CD4-positive, CD25-positive, alpha-beta regulatory T cell (primary cell): ENCODE data around the gene MTA3. TPM values are rescaled to one million over a fixed set of nuclear protein-coding genes. Genes with fewer than 3 reads are reported as not detected.

Source experiments
- ATAC-seq, 2 donors: fragments of 150-1000 bp; cut with Tn5 transposase; one replicate each; pipeline ENCODE4 v1.10.0; 2021; ENCODE audit warnings: low read depth in 2 of 2, moderate number of reproducible peaks in 2 of 2, moderate library complexity in 1 of 2
- DNase-seq, 3 donors: peaks; one replicate each; pipeline versions ENCODE4 v3.0.0 to v3.0.0-alpha.2; 2012 to 2022; ENCODE audit warnings: mixed read lengths in 1 of 3
- H3K27ac ChIP-seq: one replicate; pipeline ENCODE4 v1.7.0; 2013; ENCODE audit warnings: mild to moderate bottlenecking, low read length; ENCODE audit not compliant: insufficient read depth, poor library complexity, severe bottlenecking
- H3K27me3 ChIP-seq: one replicate; pipeline ENCODE4 v1.7.0; 2013; ENCODE audit warnings: low read length; ENCODE audit not compliant: control insufficient read depth, insufficient read depth
- H3K36me3 ChIP-seq: one replicate; pipeline ENCODE4 v1.7.0; 2013; ENCODE audit warnings: mild to moderate bottlenecking, low read length, moderate library complexity; ENCODE audit not compliant: control insufficient read depth, insufficient read depth
- H3K4me1 ChIP-seq: 2 replicates; pipeline ENCODE4 v1.7.0; 2013; ENCODE audit warnings: mild to moderate bottlenecking, low read length; ENCODE audit not compliant: insufficient read depth, control insufficient read depth, poor library complexity, severe bottlenecking
- H3K4me3 ChIP-seq: one replicate; pipeline ENCODE4 v1.7.0; 2013; ENCODE audit warnings: low read depth, mild to moderate bottlenecking, low read length, moderate library complexity
- H3K9me3 ChIP-seq, 2 experiments: 1 replicate in 1 of 2; 2 replicates in 1 of 2; pipeline ENCODE4 v1.7.0; 2013; ENCODE audit warnings: low read length in 2 of 2, mild to moderate bottlenecking in 1 of 2, moderate library complexity in 1 of 2; ENCODE audit not compliant: control insufficient read depth in 2 of 2
- H3K27ac Mint-ChIP-seq, 3 donors: one replicate each; pipeline ENCODE4 v1.8.0; 2020 to 2022; ENCODE audit warnings: mild to moderate bottlenecking in 3 of 3, mixed read lengths in 3 of 3, moderate library complexity in 2 of 3
- H3K27me3 Mint-ChIP-seq: one replicate; pipeline ENCODE4 v1.8.0; 2022; ENCODE audit warnings: mild to moderate bottlenecking, mixed read lengths
- H3K36me3 Mint-ChIP-seq: one replicate; pipeline ENCODE4 v1.8.0; 2020; ENCODE audit warnings: mixed read lengths
- H3K4me1 Mint-ChIP-seq, 4 donors: one replicate each; pipeline ENCODE4 v1.8.0; 2020 to 2022; ENCODE audit warnings: mixed read lengths in 4 of 4, mild to moderate bottlenecking in 1 of 4
- H3K4me3 Mint-ChIP-seq, 4 donors: one replicate each; pipeline ENCODE4 v1.8.0; 2020 to 2022; ENCODE audit warnings: mild to moderate bottlenecking in 4 of 4, mixed read lengths in 4 of 4, moderate library complexity in 3 of 4
- H3K9me3 Mint-ChIP-seq, 7 donors: one replicate each; pipeline ENCODE4 v1.8.0; 2020 to 2022; ENCODE audit warnings: mixed read lengths in 7 of 7, mild to moderate bottlenecking in 3 of 7, moderate library complexity in 2 of 7
- polyA plus RNA-seq, 4 donors: library from polyadenylated mRNA; unstranded; fragments of 300-500 nt; fragmentation: Illumina TruSeq; gene quantifications; one replicate each; pipeline ENCODE4 v1.2.3, GENCODE V29; 2021
- total RNA-seq: library from RNA; stranded (reverse); gene quantifications from one replicate; pipeline ENCODE4 v1.2.3, GENCODE V29; 2022

Gene MTA3
- total and polyA plus RNA-seq, 5 donors from 2014 or later, result 7.7 to 20.4 (median 9.4) TPM

GRCh38 chr2:42767899-42768705 is 199.7 kb downstream of the MTA3 start:
- Histone ChIP-seq H3K27me3 (no peaks in the 10 kb centered on the region), H3K4me1 (no peaks in the 10 kb centered on the region), H3K9me3 (no peaks in the 10 kb centered on the region), H3K27ac (no peak overlapping the region), H3K4me3 (no peak overlapping the region), H3K36me3 (no peaks in the 10 kb centered on the region)
- DNase-seq, result no peak
- H3K36me3 Mint-ChIP-seq, result peaks cover 1% of the 10 kb centered on the region
- H3K4me1 Mint-ChIP-seq, result no peaks in the 10 kb centered on the region
- no peak overlapping the region for H3K4me3 Mint-ChIP-seq
- H3K27me3 Mint-ChIP-seq, result no peaks in the 10 kb centered on the region
- H3K9me3 Mint-ChIP-seq, result no peaks in the 10 kb centered on the region
- ATAC-seq, result no peak
- no peak overlapping the region for H3K27ac Mint-ChIP-seq

GRCh38 chr2:42768706-42769256 is 200.3 kb downstream of the MTA3 start:
- no peak for ATAC-seq
- DNase-seq, result no peak
- Mint-ChIP-seq H3K4me1 (no peaks in the 10 kb centered on the region), H3K36me3 (no peaks in the 10 kb centered on the region), H3K27me3 (no peaks in the 10 kb centered on the region), H3K9me3 (no peaks in the 10 kb centered on the region), H3K4me3 (no peak overlapping the region), H3K27ac (peak overlapping the region in 1 of 3 donors; percentile 63)
- Histone ChIP-seq H3K4me3 (no peak overlapping the region), H3K27me3 (no peaks in the 10 kb centered on the region), H3K9me3 (no peaks in the 10 kb centered on the region), H3K27ac (no peak overlapping the region), H3K4me1 (no peaks in the 10 kb centered on the region), H3K36me3 (no peaks in the 10 kb centered on the region)

- Histone ChIP-seq H3K4me1 (no peaks in the 10 kb centered on the region), H3K9me3 (no peaks in the 10 kb centered on the region), H3K36me3 (no peaks in the 10 kb centered on the region), H3K27me3 (no peaks in the 10 kb centered on the region), H3K27ac (no peak overlapping the region), H3K4me3 (no peak overlapping the region)
- Mint-ChIP-seq H3K27me3 (no peaks in the 10 kb centered on the region), H3K36me3 (no peaks in the 10 kb centered on the region), H3K4me3 (no peak overlapping the region), H3K9me3 (peaks cover 0 to 2% (median 0%) of the 10 kb centered on the region in 7 donors), H3K27ac (no peak overlapping the region), H3K4me1 (no peaks in the 10 kb centered on the region)
- DNase-seq (no peak), ATAC-seq (no peak)
Measured at GRCh38 chr2:42769583-42770287, 201.3 kb downstream of the MTA3 start.

- no peaks in the 10 kb centered on the region for H3K36me3 ChIP-seq
- Mint-ChIP-seq H3K36me3 (no peaks in the 10 kb centered on the region), H3K9me3 (peaks cover 0 to 2% (median 0%) of the 10 kb centered on the region in 7 donors), H3K27ac (no peak overlapping the region), H3K4me3 (no peak overlapping the region), H3K27me3 (no peaks in the 10 kb centered on the region), H3K4me1 (peaks cover 0 to 6% (median 2%) of the 10 kb centered on the region in 4 donors)
- no peaks in the 10 kb centered on the region for H3K4me1 ChIP-seq
- H3K4me3 ChIP-seq, result no peak overlapping the region
- DNase-seq, result peak in 1 of 3 donors; percentile 19
- H3K27ac ChIP-seq, result no peak overlapping the region
- ATAC-seq, result peak in 1 of 2 donors; percentile 42
- no peaks in the 10 kb centered on the region for H3K9me3 ChIP-seq
- H3K27me3 ChIP-seq, result no peaks in the 10 kb centered on the region
Measured at GRCh38 chr2:42770288-42771131, 202.1 kb downstream of the MTA3 start.

GRCh38 chr2:42771546-42772153 is 203.2 kb downstream of the MTA3 start:
- Histone ChIP-seq H3K4me3 (no peak overlapping the region), H3K9me3 (no peaks in the 10 kb centered on the region), H3K4me1 (no peaks in the 10 kb centered on the region), H3K27me3 (no peaks in the 10 kb centered on the region), H3K27ac (no peak overlapping the region), H3K36me3 (no peaks in the 10 kb centered on the region)
- Mint-ChIP-seq H3K27me3 (no peaks in the 10 kb centered on the region), H3K4me1 (peaks cover 0 to 12% (median 6%) of the 10 kb centered on the region in 4 donors), H3K36me3 (no peaks in the 10 kb centered on the region), H3K9me3 (peaks cover 0 to 2% (median 0%) of the 10 kb centered on the region in 7 donors), H3K27ac (no peak overlapping the region), H3K4me3 (no peak overlapping the region)
- ATAC-seq, result no peak
- no peak for DNase-seq

GRCh38 chr2:42775186-42775585 is 206.8 kb downstream of the MTA3 start:
- Histone ChIP-seq H3K27ac (no peak overlapping the region), H3K9me3 (no peaks in the 10 kb centered on the region), H3K4me1 (no peaks in the 10 kb centered on the region), H3K27me3 (no peaks in the 10 kb centered on the region), H3K4me3 (no peak overlapping the region), H3K36me3 (no peaks in the 10 kb centered on the region)
- no peaks in the 10 kb centered on the region for H3K27me3 Mint-ChIP-seq
- no peak overlapping the region for H3K4me3 Mint-ChIP-seq
- peak overlapping the region in 2 of 3 donors; percentile 22 to 77 for H3K27ac Mint-ChIP-seq
- no peaks in the 10 kb centered on the region for H3K36me3 Mint-ChIP-seq
- peaks cover 0 to 4% (median 2%) of the 10 kb centered on the region in 7 donors for H3K9me3 Mint-ChIP-seq
- no peak for ATAC-seq
- H3K4me1 Mint-ChIP-seq, result peaks cover 0 to 19% (median 7%) of the 10 kb centered on the region in 4 donors
- DNase-seq, result no peak

GRCh38 chr2:42775810-42776209 is 207.4 kb downstream of the MTA3 start:
- ATAC-seq, result no peak

More at GRCh38 chr2:42775810-42776209, 207.4 kb downstream of the MTA3 start:
- H3K4me3 ChIP-seq, result no peak overlapping the region
- no peaks in the 10 kb centered on the region for H3K36me3 ChIP-seq
- no peak overlapping the region for H3K4me3 Mint-ChIP-seq
- no peaks in the 10 kb centered on the region for H3K36me3 Mint-ChIP-seq
- H3K9me3 Mint-ChIP-seq, result peaks cover 0 to 4% (median 2%) of the 10 kb centered on the region in 7 donors
- H3K9me3 ChIP-seq, result no peaks in the 10 kb centered on the region
- no peaks in the 10 kb centered on the region for H3K4me1 ChIP-seq
- no peaks in the 10 kb centered on the region for H3K27me3 ChIP-seq
- H3K4me1 Mint-ChIP-seq, result peaks cover 0 to 19% (median 7%) of the 10 kb centered on the region in 4 donors
- no peaks in the 10 kb centered on the region for H3K27me3 Mint-ChIP-seq
- DNase-seq, result no peak
- no peak overlapping the region for H3K27ac ChIP-seq
- H3K27ac Mint-ChIP-seq, result no peak overlapping the region
